ENCODE data around the gene SPIRE2. TPM values are rescaled to one million over a fixed set of nuclear protein-coding genes. Genes with fewer than 3 reads are reported as not detected.

The SPIRE2 gene
- total and polyA plus RNA-seq, 9 of the 15 experiments (the other 6 are each of a cell fraction or from before 2014, with no cell fraction given), result 0.70 to 7.5 (median 4.6) TPM

- Histone ChIP-seq H3K79me2 (ENCODE audit: control insufficient read depth, insufficient read depth, low read length) (no peaks in the 10 kb centered on the region), H3K9me3 (replicated peaks; ENCODE audit: control insufficient read depth, insufficient read depth, low read depth, low read length) (no peaks in the 10 kb centered on the region), H3K27me3 (ENCODE audit: control insufficient read depth in 2 of 2, insufficient read depth in 2 of 2, low read length in 2 of 2) (no peaks in the 10 kb centered on the region), H3K4me3 (no peak overlapping the region), H3K27ac (ENCODE audit: extremely low read depth, low read depth, low read length) (no peak overlapping the region), H3K9ac (ENCODE audit: insufficient read depth in 1 of 2, low read depth in 2 of 2, low read length in 2 of 2) (peak overlapping the region in 1 of 2 experiments; percentile 82; a peak in 2 of 4 replicates), H3K4me1 (replicated peaks in 1 of 2; ENCODE audit: control insufficient read depth in 2 of 2, insufficient read depth in 2 of 2, low read length in 2 of 2) (peaks cover 0 to 29% of the 10 kb centered on the region in 2 experiments; a peak in 2 of 5 replicates), H3K4me2 (ENCODE audit: insufficient read depth, low read length) (no peak overlapping the region), H4K20me1 (replicated peaks; ENCODE audit: control insufficient read depth, insufficient read depth, low read length) (no peaks in the 10 kb centered on the region), H3K9me1 (ENCODE audit: control insufficient read depth, insufficient read depth, low read length) (no peaks in the 10 kb centered on the region), H2AFZ (ENCODE audit: low read depth, low read length) (no peak overlapping the region), H3K36me3 (ENCODE audit: control insufficient read depth, insufficient read depth, low read length) (no peaks in the 10 kb centered on the region)
- ChIA-PET POLR2A (interaction anchor here (0.6 to 1.4 kb wide), 3 partner anchors 10 to 14 kb away, joined by 3 to 6 read pairs (median 3); partner anchors contain the start of gene SPIRE2), CTCF (ENCODE audit: low intra/inter-chr PET ratio) (no interaction called here)
- 35% methylated on average over 26 of the region's 26 CpGs for WGBS (ENCODE audit: insufficient coverage, low coverage, missing lambda C conversion rate)
- TF ChIP-seq ZZZ3 (IDR thresholded peaks at IDR 0.05), result no peak
- peak; percentile 81 for TF ChIP-seq ZNF263 (CRISPR knock-in tag; IDR thresholded peaks at IDR 0.05; ENCODE audit: borderline replicate concordance)
- peak; percentile 87 for TF ChIP-seq SPI1 (IDR thresholded peaks at IDR 0.05; ENCODE audit: borderline replicate concordance, low read depth, low read length)
- TF ChIP-seq NFIC (IDR thresholded peaks at IDR 0.05), result peak; percentile 69
- TF ChIP-seq, protein P1, sequence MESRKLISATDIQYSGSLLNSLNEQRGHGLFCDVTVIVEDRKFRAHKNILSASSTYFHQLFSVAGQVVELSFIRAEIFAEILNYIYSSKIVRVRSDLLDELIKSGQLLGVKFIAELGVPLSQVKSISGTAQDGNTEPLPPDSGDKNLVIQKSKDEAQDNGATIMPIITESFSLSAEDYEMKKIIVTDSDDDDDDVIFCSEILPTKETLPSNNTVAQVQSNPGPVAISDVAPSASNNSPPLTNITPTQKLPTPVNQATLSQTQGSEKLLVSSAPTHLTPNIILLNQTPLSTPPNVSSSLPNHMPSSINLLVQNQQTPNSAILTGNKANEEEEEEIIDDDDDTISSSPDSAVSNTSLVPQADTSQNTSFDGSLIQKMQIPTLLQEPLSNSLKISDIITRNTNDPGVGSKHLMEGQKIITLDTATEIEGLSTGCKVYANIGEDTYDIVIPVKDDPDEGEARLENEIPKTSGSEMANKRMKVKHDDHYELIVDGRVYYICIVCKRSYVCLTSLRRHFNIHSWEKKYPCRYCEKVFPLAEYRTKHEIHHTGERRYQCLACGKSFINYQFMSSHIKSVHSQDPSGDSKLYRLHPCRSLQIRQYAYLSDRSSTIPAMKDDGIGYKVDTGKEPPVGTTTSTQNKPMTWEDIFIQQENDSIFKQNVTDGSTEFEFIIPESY (CRISPR knock-in tag; IDR thresholded peaks at IDR 0.05), result no peak
- peak; percentile 64 for TF ChIP-seq EGR1 (conservative IDR thresholded peaks at IDR 0.05)
- ATAC-seq (no peak; the same call in 2 of the 3 replicates), DNase-seq (ENCODE audit: extremely low read depth in 1 of 4, low spot score in 3 of 4) (no peak), FAIRE-seq (no peak)
- in situ Hi-C loops (cut with MboI), result no loop called here
- no TSS peak for BruUV-seq (replicated peaks)
- intact Hi-C loops (cut with micrococcal nuclease), result no loop called here
These were observed 14.5 kb downstream of the SPIRE2 start for GRCh38 chr16:89842471-89843408.

Measured in K562 (cell line).